Measurements from ENCODE around the gene HCFC1R1. TPM values are rescaled to one million over a fixed set of nuclear protein-coding genes. Genes with fewer than 3 reads are reported as not detected.

The HCFC1R1 gene
- total RNA-seq, 1 donor from 2014 or later = 10.2 TPM

- TF ChIP-seq CTCF (IDR thresholded peaks at IDR 0.05; ENCODE audit: insufficient read depth, low read length, poor library complexity, severe bottlenecking) = no peak
- H3K4me3 ChIP-seq (ENCODE audit: low read depth, low read length) = no peak overlapping the region
- no peak for DNase-seq (ENCODE audit: low read depth)
- no peaks in the 10 kb centered on the region for H3K36me3 ChIP-seq (ENCODE audit: control insufficient read depth, insufficient read depth, low read length)
- no peaks in the 10 kb centered on the region for H3K27me3 ChIP-seq (ENCODE audit: control insufficient read depth, insufficient read depth, low read length)
These were observed 44.7 kb upstream of the HCFC1R1 start for GRCh38 chr16:3068487-3068886.

DNA sequence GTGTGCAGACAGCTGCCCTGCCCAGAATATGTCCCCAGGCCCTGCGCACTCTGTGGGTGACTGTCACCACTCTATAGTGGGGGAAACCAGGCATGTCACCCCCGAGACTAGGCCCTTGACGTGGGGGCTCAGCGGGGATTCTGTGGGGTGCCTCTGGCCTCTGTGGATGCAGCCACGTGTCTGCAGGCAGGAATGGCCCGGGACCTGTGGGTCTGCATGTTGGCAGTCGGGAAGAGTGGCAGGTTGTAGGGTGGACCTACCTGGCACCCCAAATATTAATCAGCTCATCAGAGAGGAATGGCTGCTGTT, 42.7 kb upstream of the HCFC1R1 start:
- Histone ChIP-seq H3K27me3 (ENCODE audit: control insufficient read depth, insufficient read depth, low read length) (no peaks in the 10 kb centered on the region), H3K4me3 (ENCODE audit: low read depth, low read length) (peak overlapping the region; percentile 9), H3K36me3 (ENCODE audit: control insufficient read depth, insufficient read depth, low read length) (no peaks in the 10 kb centered on the region)
- DNase-seq (ENCODE audit: low read depth) = no peak
- TF ChIP-seq CTCF (IDR thresholded peaks at IDR 0.05; ENCODE audit: insufficient read depth, low read length, poor library complexity, severe bottlenecking) = no peak

DNA sequence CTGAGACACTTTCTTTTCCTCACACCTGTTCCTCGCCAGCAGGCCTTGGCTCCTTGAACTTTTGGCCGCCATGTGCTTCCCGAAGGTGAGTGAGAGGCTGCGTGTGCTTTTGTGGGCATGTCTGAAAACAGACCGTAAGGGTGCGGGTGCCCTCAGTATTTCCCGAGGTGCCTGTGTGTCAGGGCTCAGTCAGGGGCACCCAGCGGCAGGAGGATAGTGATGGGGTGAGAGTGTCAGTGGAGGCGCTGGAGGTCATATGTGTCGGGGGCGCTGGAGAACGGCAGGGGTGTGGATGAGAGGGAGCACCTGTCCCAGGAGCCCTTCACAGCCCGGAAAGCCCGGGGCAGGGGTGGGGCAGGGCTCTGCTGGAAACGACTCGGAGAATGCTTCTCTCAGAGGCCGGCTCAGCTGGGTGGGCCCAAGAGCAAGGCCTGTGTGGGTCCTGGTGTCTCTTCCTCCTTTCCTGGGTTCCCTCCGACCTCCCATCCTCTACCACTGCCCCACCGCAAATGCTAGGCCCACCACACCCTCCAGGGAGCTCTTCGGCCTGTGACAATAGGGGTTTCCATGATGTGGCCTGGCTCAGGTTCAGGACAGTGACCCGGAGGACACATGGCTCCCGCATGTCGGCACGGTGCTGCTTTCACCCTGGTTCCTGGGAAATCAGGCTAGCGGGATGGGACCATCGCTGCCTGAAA, 42.1 kb upstream of the HCFC1R1 start:
- no peaks in the 10 kb centered on the region for H3K36me3 ChIP-seq (ENCODE audit: control insufficient read depth, insufficient read depth, low read length)
- TF ChIP-seq CTCF (IDR thresholded peaks at IDR 0.05; ENCODE audit: insufficient read depth, low read length, poor library complexity, severe bottlenecking) = no peak
- no peak for DNase-seq (ENCODE audit: low read depth)
- H3K4me3 ChIP-seq (ENCODE audit: low read depth, low read length) = peak overlapping the region; percentile 9
- H3K27me3 ChIP-seq (ENCODE audit: control insufficient read depth, insufficient read depth, low read length) = no peaks in the 10 kb centered on the region

DNA sequence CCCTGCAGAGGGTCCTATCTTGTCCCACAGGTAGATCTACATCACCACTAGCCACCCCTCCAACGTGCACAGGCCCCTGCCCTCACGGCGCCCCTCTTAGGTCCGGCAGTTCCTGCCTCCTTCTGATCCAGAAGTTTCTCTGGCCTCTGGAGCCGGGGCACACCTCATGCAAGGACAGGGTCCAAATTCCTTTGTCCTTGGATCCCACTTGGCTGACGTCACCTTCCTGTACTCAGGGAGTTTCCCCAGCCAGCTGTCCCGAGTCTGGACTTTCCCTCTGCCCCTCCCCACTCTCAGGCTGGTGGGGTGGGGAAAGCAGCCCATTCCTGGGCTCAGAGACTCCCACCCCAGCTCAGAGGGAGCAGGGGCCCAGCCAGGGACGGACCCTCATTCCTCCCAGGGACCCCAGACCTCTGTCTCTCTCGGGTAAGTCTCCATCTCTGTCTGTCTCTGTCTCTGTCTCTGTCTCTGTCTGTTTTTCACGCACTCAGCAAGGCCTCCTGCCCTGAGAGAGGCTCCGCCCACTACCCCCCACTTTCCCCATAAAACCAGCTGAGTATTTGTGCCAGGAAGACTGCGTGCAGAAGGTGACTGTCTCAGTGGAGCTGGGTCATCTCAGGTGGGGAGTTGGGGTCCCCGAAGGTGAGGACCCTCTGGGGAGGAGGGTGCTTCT, 41.5 kb upstream of the HCFC1R1 start, which contains the start of gene IL32:
TSS of gene IL32 (plus strand) at position 572 of the 673 bp plus-strand sequence. CDS start 172 bp downstream, outside the sequence.
- H3K27me3 ChIP-seq (ENCODE audit: control insufficient read depth, insufficient read depth, low read length) = no peaks in the 10 kb centered on the region
- peak; percentile 57 for DNase-seq (ENCODE audit: low read depth)
- no peaks in the 10 kb centered on the region for H3K36me3 ChIP-seq (ENCODE audit: control insufficient read depth, insufficient read depth, low read length)
- H3K4me3 ChIP-seq (ENCODE audit: low read depth, low read length) = peak within 1 kb of the TSS; percentile 9
- no peak for TF ChIP-seq CTCF (IDR thresholded peaks at IDR 0.05; ENCODE audit: insufficient read depth, low read length, poor library complexity, severe bottlenecking)

- Histone ChIP-seq H3K27me3 (ENCODE audit: control insufficient read depth, insufficient read depth, low read length) (no peaks in the 10 kb centered on the region), H3K4me3 (ENCODE audit: low read depth, low read length) (no peak overlapping the region), H3K36me3 (ENCODE audit: control insufficient read depth, insufficient read depth, low read length) (no peaks in the 10 kb centered on the region)
- no peak for DNase-seq (ENCODE audit: low read depth)
- no peak for TF ChIP-seq CTCF (IDR thresholded peaks at IDR 0.05; ENCODE audit: insufficient read depth, low read length, poor library complexity, severe bottlenecking)
These were observed 40.1 kb upstream of the HCFC1R1 start for GRCh38 chr16:3063625-3064386.
